Measurements from ENCODE around the gene RAD52. TPM values are rescaled to one million over a fixed set of nuclear protein-coding genes. Genes with fewer than 3 reads are reported as not detected.

The RAD52 gene
- total RNA-seq, 1 experiment from 2014 or later, result 19.2 TPM

DNA sequence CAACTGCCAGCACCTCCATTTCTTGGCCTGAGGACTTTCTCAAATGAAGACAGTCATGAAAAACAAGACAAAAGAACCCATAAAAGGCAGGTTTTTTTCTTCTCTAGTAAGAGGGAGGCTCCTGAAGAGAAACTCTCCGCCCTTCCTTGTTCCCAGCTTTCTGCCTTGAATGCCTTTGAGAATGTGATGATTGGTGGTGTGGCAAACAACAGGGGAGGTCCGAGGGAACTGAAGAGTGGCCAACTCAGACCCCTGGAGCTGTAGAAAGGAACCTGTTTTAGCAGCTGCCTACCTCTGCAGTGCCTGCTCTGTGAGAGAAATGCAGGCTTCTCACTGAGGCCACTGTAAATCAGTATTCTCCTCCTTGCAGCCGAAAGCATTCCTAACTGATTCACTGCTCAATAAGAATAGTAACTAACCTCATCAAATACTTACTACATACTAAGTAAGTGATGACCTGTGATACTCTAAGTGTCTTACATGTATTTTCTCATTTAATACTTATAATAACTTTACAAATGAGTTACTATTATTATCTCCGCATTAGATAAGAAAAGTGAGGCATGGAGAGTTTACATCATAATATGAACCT is 24.9 kb upstream of the RAD52 start:
- Mint-ChIP-seq H3K27me3 (ENCODE audit: low read depth) (no peaks in the 10 kb centered on the region), H3K27ac (0 out of 2 replicates have a peak overlapping the region, but pooled peaks have one; percentile 41), H3K36me3 (no peaks in the 10 kb centered on the region), H3K9me3 (peaks cover 6% of the 10 kb centered on the region; the same call in 1 of the 2 replicates), H3K4me3 (no peak overlapping the region), H3K4me1 (no peaks in the 10 kb centered on the region)
- ATAC-seq (no peak; the same call in 1 of the 2 replicates), DNase-seq (ENCODE audit: low spot score) (no peak)
- ChIA-PET CTCF (interaction anchor here (0.6 kb wide), 1 partner anchor 154 kb away, joined by 5 read pairs; no protein-coding TSS in a partner anchor), POLR2A (interaction anchor here (0.6 kb wide), 1 partner anchor 471 kb away, joined by 3 read pairs; no protein-coding TSS in a partner anchor)
- TF ChIP-seq KAT7 (CRISPR knock-in tag; IDR thresholded peaks at IDR 0.05; ENCODE audit: borderline replicate concordance), result no peak

DNA sequence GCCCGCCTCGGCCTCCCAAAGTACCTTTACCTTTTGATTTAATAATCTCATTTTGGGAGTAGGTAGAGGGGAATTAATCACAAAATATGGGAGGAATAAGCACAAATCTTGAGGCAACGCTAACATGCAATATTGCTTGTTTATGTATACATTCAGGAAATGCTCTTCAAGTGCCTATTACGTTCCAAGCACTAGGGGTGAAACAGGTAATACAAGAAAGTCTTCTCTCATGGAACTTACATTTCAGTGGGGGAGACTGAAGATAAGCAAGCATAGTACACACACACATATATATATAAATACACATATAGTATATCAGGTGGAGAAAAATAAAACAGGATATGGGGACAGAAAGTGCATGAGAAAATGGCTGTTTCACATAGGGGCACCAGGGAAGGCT is 22.5 kb upstream of the RAD52 start:
- CTCF ChIA-PET, result interaction anchor here (1.0 kb wide), 1 partner anchor 22 kb away, joined by 3 read pairs; the partner anchor contains the start of gene RAD52
- H3K27me3 Mint-ChIP-seq (ENCODE audit: low read depth), result no peaks in the 10 kb centered on the region
- TF ChIP-seq ZNF317 (CRISPR knock-in tag; IDR thresholded peaks at IDR 0.05; ENCODE audit: borderline replicate concordance, low read depth) (no peak), MXD4 (CRISPR knock-in tag; IDR thresholded peaks at IDR 0.05; ENCODE audit: borderline replicate concordance) (no peak)
- TF ChIP-seq, protein P1, sequence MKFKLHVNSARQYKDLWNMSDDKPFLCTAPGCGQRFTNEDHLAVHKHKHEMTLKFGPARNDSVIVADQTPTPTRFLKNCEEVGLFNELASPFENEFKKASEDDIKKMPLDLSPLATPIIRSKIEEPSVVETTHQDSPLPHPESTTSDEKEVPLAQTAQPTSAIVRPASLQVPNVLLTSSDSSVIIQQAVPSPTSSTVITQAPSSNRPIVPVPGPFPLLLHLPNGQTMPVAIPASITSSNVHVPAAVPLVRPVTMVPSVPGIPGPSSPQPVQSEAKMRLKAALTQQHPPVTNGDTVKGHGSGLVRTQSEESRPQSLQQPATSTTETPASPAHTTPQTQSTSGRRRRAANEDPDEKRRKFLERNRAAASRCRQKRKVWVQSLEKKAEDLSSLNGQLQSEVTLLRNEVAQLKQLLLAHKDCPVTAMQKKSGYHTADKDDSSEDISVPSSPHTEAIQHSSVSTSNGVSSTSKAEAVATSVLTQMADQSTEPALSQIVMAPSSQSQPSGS (CRISPR knock-in tag; IDR thresholded peaks at IDR 0.05; ENCODE audit: borderline replicate concordance, low read depth), result no peak
- POLR2A ChIA-PET, result no interaction called here
- no peak overlapping the region for H3K4me3 Mint-ChIP-seq
- DNase-seq (ENCODE audit: low spot score) (no peak), ATAC-seq (no peak)
- peaks cover 8% of the 10 kb centered on the region; the same call in 1 of the 2 replicates for H3K4me1 Mint-ChIP-seq
- peaks cover 3% of the 10 kb centered on the region; the same call in 1 of the 2 replicates for H3K9me3 Mint-ChIP-seq
- no peak overlapping the region for H3K27ac Mint-ChIP-seq
- H3K36me3 Mint-ChIP-seq, result no peaks in the 10 kb centered on the region

DNA sequence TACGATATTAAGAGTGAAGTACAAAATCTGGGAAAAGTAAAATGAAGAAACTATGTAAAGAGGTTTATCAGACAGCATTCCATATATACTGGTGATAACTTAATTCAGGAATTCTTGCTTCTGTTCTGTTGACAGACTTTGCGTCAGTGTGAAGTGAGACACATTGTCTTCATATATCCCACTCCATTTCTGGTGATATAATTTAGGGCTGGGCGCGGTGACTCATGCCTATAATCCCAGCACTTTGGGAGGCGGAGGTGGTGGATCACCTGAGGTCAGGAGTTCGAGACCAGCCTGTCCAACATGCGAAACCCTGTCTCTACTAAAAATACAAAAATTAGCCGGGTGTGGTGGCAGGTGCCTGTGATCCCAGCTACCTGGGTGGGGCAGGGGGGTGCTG is 20.3 kb upstream of the RAD52 start:
- Mint-ChIP-seq H3K4me1 (peaks cover 8% of the 10 kb centered on the region; the same call in 1 of the 2 replicates), H3K9me3 (peaks cover 5% of the 10 kb centered on the region; the same call in 1 of the 2 replicates), H3K27me3 (ENCODE audit: low read depth) (no peaks in the 10 kb centered on the region), H3K4me3 (no peak overlapping the region), H3K36me3 (no peaks in the 10 kb centered on the region), H3K27ac (no peak overlapping the region)
- ATAC-seq (no peak), DNase-seq (ENCODE audit: low spot score) (no peak)
- POLR2A ChIA-PET, result no interaction called here
- CTCF ChIA-PET, result no interaction called here
- TF ChIP-seq, protein P2, sequence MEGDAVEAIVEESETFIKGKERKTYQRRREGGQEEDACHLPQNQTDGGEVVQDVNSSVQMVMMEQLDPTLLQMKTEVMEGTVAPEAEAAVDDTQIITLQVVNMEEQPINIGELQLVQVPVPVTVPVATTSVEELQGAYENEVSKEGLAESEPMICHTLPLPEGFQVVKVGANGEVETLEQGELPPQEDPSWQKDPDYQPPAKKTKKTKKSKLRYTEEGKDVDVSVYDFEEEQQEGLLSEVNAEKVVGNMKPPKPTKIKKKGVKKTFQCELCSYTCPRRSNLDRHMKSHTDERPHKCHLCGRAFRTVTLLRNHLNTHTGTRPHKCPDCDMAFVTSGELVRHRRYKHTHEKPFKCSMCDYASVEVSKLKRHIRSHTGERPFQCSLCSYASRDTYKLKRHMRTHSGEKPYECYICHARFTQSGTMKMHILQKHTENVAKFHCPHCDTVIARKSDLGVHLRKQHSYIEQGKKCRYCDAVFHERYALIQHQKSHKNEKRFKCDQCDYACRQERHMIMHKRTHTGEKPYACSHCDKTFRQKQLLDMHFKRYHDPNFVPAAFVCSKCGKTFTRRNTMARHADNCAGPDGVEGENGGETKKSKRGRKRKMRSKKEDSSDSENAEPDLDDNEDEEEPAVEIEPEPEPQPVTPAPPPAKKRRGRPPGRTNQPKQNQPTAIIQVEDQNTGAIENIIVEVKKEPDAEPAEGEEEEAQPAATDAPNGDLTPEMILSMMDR (IDR thresholded peaks at IDR 0.05), result no peak
- TF ChIP-seq, protein P3, sequence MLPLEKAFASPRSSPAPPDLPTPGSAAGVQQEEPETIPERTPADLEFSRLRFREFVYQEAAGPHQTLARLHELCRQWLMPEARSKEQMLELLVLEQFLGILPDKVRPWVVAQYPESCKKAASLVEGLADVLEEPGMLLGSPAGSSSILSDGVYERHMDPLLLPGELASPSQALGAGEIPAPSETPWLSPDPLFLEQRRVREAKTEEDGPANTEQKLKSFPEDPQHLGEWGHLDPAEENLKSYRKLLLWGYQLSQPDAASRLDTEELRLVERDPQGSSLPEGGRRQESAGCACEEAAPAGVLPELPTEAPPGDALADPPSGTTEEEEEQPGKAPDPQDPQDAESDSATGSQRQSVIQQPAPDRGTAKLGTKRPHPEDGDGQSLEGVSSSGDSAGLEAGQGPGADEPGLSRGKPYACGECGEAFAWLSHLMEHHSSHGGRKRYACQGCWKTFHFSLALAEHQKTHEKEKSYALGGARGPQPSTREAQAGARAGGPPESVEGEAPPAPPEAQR (CRISPR knock-in tag; IDR thresholded peaks at IDR 0.05), result no peak
- no peak for TF ChIP-seq ZNF396 (CRISPR knock-in tag; IDR thresholded peaks at IDR 0.05; ENCODE audit: borderline replicate concordance)
- TF ChIP-seq, protein P4, sequence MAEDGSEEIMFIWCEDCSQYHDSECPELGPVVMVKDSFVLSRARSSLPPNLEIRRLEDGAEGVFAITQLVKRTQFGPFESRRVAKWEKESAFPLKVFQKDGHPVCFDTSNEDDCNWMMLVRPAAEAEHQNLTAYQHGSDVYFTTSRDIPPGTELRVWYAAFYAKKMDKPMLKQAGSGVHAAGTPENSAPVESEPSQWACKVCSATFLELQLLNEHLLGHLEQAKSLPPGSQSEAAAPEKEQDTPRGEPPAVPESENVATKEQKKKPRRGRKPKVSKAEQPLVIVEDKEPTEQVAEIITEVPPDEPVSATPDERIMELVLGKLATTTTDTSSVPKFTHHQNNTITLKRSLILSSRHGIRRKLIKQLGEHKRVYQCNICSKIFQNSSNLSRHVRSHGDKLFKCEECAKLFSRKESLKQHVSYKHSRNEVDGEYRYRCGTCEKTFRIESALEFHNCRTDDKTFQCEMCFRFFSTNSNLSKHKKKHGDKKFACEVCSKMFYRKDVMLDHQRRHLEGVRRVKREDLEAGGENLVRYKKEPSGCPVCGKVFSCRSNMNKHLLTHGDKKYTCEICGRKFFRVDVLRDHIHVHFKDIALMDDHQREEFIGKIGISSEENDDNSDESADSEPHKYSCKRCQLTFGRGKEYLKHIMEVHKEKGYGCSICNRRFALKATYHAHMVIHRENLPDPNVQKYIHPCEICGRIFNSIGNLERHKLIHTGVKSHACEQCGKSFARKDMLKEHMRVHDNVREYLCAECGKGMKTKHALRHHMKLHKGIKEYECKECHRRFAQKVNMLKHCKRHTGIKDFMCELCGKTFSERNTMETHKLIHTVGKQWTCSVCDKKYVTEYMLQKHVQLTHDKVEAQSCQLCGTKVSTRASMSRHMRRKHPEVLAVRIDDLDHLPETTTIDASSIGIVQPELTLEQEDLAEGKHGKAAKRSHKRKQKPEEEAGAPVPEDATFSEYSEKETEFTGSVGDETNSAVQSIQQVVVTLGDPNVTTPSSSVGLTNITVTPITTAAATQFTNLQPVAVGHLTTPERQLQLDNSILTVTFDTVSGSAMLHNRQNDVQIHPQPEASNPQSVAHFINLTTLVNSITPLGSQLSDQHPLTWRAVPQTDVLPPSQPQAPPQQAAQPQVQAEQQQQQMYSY (CRISPR knock-in tag; IDR thresholded peaks at IDR 0.05), result no peak
- TF ChIP-seq, protein P5, sequence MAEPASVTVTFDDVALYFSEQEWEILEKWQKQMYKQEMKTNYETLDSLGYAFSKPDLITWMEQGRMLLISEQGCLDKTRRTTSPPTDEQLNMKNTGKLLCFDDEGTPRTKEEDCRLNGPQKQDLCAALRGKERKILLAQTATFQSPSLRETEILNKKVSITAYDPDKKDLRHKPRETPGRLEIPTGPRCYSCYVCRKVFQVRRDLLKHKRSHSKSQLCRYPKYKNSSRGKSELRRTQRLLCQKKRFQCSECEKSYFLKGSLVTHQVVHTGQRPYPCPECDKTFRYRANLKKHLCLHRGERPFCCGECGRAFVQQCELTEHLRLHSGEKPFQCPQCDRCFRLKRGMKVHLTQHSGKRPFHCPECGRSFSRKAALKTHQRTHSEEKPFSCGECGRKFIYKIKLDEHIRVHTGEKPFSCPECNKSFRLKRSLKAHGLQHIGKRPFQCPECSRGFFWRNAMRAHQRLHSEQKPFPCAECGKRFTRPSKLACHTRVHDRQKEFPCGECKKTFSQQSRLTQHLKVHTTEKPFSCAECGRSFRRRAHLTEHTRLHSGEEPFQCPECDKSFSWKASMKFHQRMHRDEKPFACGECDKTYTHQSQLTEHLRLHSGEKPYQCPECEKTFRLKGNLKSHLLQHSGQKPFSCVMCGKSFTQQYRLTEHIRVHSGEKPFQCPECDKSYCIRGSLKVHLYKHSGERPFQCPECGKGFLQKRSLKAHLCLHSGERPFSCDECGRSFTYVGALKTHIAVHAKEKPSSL (CRISPR knock-in tag; conservative IDR thresholded peaks at IDR 0.05), result no peak
- TF ChIP-seq, protein P6, sequence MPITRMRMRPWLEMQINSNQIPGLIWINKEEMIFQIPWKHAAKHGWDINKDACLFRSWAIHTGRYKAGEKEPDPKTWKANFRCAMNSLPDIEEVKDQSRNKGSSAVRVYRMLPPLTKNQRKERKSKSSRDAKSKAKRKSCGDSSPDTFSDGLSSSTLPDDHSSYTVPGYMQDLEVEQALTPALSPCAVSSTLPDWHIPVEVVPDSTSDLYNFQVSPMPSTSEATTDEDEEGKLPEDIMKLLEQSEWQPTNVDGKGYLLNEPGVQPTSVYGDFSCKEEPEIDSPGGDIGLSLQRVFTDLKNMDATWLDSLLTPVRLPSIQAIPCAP (CRISPR knock-in tag; IDR thresholded peaks at IDR 0.05), result no peak
- TF ChIP-seq, protein P7, sequence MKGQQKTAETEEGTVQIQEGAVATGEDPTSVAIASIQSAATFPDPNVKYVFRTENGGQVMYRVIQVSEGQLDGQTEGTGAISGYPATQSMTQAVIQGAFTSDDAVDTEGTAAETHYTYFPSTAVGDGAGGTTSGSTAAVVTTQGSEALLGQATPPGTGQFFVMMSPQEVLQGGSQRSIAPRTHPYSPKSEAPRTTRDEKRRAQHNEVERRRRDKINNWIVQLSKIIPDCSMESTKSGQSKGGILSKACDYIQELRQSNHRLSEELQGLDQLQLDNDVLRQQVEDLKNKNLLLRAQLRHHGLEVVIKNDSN (CRISPR knock-in tag; IDR thresholded peaks at IDR 0.05), result no peak
- no peak for TF ChIP-seq NR1H2 (CRISPR knock-in tag; IDR thresholded peaks at IDR 0.05)
- TF ChIP-seq NFE2L1 (CRISPR knock-in tag; IDR thresholded peaks at IDR 0.05), result no peak
- no peak for TF ChIP-seq SMAD3 (CRISPR knock-in tag; IDR thresholded peaks at IDR 0.05; ENCODE audit: borderline replicate concordance)
- no peak for TF ChIP-seq TCF7 (CRISPR knock-in tag; IDR thresholded peaks at IDR 0.05; ENCODE audit: low read depth)
- TF ChIP-seq CREB1 (CRISPR knock-in tag; IDR thresholded peaks at IDR 0.05), result no peak
- TF ChIP-seq SOX15 (CRISPR knock-in tag; IDR thresholded peaks at IDR 0.05), result no peak
- TF ChIP-seq GTF2I (CRISPR knock-in tag; conservative IDR thresholded peaks at IDR 0.05), result no peak

Data from WTC11 (cell line).